Nucleus accumbens (tissue), 56 donors: Measurements from ENCODE around the gene LUZP1.
"Not testable (repeated sequence)": the region's sequence is repeated elsewhere in the genome, so short reads cannot be mapped to it uniquely, and the experiment has no call there.

Experiments used
- DNase-seq, 56 donors: peaks; one replicate each; lab custom pipeline; 2025; lab: John Stamatoyannopoulos, UW

Gene LUZP1

DNA sequence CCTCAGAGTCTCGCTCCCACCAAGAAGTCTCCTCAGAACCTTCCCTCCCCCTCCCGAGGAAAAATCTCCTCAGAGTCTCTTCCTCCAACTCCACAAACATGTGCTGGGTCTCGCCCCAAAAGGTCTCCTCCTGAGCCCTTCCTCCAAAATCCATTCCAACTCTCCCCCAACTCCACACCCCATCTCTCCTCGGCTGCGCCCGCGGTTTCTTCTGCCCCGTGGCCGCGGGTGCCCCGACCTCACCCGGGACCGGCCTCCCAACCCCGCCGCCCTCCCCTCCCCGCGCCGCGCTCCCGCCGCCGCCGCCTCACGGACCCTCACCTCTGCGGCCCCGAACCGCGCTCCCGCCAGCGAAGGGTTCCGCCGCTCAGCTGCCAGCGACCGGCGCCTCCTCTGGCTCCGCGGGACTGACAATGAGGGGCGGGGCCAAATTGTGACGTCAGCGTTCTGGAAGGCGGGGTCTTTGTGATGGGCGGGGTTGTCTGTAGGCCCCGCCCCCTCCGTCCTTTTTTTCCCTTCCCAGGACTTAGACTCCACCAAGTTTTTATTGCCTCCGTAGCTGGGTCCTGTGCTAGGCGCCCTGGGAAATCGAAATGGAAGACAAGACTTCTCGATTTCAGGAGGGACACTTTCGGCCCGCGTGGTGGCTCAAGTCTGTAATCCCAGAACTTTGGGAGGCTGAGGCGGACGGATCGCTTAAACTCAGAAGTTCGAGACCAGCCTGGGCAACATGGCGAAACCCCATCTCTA is at the start of gene LUZP1:
Gene LUZP1, minus strand, starts transcription at position 412 of the 750 bp plus-strand sequence.
- peak in 55 of 56 donors; percentile 31 to 96 (median 83) for DNase-seq

DNA sequence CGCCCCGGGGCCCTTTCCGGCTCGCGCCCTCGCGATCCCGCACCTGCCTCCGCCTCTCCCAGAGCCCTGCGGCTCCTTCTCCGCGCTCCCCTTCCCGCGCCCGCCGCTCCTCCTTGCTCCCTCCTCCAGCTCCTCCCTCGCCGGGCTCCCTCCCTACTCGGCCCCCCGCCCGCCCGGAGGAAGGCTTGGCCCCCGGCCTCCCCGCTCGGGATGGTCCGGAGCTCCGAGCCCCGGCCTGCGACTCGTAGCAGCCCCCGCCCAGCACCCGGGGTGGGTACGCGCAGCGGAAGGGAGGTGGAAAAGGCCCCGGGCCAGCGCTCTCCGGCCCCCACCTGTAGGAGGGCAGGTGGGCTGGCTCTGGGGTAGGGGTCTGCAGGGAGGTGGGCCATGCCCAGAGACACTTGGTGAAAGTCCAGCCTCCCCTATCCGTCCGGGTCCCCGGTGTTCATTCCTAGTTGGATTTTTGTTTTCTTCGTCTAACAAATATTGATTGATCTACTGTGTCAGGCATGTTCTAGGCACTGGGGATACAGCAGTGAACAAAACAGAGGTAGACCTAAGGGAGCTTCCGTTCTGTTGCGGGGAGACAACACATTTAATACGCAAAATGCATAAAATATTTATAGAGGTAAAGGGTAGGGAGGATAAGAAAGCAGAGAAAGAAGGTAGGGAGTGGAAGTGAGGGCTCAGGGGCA is 48.9 kb upstream of the LUZP1 start, which contains the start of gene HTR1D:
Gene HTR1D, minus strand, starts transcription at position 82 of the 695 bp plus-strand sequence. CDS start 23,283 bp downstream, outside the sequence.
- DNase-seq = peak in 19 of 56 donors; percentile 3 to 61 (median 18)

DNA sequence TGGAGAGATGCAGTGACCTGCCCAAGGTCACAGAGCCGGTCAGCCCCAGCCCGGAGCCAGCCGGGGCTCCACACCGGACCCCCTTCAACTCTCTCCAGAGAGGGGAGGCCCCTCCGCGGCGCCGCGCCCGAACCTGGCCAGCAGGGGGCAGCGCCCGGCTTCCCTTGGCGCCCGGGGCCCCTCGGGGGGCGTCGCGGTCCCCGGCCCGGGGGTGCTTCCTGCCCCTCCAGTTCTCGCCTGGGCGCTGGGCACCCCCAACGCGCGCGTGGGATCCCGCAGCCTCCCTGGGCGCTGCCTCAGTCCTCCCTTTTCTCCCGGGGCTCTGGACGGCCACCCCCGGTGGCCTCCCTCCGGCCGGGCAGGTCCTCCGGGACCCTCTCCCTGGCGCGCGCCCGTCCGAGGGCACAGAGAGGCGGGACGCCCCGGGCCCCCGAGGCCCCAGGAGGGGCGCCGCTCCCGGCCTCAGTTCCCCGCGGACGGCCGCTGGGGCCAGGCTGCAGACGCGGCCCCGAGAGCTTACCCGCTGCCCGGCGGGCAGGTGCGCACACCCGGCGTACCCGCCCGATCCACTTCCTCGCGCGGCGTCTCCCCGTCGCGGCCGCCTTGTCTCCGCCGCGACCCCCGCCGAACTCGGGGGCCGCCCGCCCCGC is 48.2 kb upstream of the LUZP1 start:
- DNase-seq = peak in 6 of 56 donors; percentile 10 to 22 (median 12)

DNA sequence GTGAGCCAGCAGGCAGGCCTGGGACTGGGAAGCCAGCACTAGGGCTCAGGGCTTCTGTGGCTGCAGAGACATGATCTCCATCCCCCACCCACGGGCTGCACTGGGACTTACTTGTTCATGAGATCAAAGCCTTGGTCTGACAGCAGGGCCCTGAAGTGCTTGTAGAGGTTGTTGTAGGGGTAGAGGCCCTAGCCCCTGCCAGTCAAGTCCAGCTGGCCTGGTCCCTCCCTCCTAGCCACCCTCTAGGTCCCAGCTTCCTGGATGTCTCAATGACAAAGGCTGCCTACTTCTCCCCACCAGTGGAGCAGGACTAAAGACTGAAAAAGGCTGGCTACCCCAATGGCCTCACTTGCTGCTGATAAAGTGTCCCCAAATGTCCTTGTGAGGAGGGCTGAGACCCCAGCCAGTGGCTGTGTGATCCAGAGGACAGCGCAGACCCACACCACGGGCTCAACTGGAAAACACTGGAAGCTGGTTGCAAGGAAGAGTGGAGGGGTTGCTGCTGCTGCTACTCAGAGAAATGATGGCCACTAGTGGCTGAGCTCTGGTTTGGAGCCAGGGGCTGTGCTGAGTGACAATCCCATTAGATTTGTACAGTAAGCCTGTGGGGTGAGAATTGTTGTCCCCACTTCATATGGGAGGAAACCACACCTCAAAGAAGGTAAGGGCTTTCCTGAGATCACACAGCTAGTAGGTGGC is 47.2 kb upstream of the LUZP1 start:
- no peak for DNase-seq

DNA sequence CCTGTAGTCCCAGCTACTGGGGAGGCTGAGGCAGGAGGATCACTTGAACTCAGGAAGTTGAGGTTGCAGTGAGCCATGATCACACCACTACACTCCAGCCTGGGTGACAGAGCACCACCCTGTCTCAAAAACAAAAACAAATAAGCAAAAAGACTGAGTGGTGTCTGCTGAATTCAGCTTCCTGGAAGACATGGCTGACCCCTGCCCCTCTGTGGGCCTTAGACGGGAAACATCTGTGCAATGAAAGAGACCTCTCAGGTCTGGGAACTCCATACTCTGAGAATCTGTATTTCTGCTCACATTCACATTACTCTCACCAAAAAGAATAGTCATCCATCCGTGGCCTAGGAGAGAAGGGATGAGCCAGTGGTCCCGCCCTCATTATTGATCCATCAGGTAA is 46.6 kb upstream of the LUZP1 start:
- DNase-seq = no peak

DNA sequence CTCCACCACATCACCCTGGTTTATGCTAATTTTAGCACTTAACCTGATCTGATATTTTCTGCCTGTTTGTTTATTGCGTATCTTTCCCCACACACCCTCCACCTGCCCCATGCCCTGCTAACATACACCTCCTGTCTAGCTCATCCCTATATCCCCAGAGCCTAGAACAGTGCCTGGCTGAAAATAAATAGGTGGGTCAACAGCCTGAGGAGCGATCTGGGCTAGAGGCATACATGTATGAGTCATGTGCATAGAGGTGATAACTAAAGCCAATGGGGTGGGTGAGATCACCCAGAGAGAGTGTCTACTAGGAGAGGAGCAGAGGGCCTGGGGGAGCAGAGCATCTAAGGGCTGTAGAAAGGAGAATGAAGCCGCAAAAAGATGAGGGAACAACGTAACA is 46.0 kb upstream of the LUZP1 start:
- no peak for DNase-seq

DNA sequence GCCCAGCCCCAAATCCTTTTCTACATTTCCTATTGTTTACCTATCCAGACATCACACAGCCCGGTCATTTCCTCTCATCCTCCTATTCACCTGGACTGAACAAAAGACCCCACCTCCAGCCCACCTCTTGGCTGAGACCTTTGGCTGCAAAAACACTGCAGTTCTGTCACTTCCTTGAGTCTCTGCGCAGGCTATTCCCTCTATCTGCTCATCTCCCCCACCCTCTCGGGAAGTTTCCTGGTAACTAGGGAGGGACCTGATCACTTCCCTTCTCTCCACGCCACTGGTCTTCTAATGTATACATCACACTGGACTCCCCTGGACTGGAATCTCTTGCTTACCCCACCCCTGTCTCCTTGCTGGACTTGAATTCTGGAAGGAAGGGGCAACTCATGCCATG is 43.3 kb upstream of the LUZP1 start:
- no peak for DNase-seq

DNA sequence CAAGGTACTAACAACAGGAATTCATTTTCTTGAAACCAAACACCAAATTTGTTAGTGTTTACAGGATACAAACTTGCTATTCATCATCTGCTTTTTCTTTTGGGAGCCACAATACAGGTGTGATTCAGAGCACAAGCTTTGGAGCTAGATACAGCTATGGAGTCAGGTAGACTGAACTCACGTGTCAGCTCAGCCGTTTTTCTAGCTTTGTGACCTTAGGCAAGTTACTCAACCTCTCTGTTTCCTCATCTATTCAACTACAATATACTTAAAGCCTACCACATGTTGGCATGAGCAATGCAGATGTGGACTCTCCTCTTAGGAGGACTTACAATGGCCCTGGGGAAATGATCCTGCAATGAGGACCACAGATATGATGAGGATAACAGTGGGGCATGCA is 42.3 kb upstream of the LUZP1 start:
- no peak for DNase-seq

DNA sequence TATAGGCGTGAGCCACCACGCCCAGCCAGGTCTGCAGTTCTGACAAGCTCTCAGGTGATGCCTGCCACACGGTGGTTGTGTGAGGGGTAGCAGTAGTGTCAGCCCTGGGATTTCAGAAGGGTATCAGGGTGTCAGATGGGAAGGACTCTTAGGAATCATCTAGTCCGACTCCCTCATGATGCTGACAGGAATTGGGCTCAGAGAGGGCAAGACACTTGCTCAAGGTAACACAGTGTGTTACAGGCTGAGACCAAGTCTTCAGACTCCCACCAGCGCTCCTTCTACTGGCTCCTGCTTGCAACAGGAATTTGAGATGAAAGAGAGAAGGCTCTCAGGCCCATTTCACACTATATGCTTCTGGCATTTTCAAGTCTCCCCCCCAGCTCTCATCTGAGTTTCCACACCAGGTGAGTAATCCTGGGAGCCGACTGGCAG is 41.7 kb upstream of the LUZP1 start:
- DNase-seq = no peak

DNA sequence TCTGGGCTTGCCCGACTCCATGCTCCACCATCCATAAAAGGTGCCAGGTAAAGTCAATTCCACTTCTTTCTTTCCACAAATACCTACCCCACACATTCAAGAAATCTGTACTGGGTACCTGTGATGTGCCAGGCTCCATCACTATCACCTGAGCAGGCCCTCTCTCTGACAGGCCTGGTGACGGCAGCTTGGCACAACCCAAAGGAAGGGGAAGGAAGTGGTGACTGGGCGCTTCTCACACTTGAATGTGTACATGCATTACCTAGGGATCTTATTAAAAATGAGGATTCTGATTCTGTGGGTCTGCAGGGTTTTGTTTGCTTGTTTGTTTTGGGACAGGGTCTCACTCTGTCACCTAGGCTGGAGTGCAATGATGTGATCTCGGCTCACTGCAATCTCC is 41.1 kb upstream of the LUZP1 start:
- no peak for DNase-seq

DNA sequence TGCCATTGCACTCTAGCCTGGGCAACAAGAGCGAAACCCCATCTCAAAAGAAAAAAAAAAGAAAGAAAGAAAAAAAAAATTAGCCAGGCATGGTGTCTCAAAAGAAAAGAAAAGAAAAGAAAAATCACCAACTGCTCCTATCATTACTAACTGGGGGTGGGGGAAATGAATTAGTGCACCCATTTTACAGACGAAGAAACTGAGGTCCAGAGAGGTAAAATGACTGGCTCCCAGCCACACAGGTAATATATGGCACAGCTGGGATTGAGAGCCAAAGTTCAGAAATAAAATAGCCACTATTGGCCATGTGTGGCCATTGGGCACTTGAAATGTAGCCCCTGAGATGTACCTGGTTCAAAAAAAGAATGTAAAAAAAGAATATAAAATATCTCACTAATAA is 39.9 kb upstream of the LUZP1 start:
- no peak for DNase-seq

DNA sequence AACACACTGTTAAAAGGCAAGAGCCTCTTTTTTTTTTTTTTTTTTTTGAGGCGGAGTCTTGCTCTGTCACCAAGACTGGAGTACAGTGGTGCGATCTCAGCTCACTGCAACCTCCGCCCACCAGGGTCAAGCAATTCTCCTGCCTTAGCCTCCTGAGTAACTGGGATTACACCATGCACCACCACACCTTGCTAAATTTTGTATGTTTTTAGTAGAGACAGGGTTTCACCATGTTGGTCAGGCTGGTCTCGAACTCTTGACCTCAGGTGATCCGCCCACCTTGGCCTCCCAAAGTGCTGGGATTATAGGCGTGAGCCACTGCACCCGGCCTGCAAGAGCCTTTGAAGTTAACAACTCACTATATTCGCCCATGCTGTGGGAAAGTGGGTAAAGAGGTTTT is 39.1 kb upstream of the LUZP1 start:
- DNase-seq = not testable (repeated sequence)

DNA sequence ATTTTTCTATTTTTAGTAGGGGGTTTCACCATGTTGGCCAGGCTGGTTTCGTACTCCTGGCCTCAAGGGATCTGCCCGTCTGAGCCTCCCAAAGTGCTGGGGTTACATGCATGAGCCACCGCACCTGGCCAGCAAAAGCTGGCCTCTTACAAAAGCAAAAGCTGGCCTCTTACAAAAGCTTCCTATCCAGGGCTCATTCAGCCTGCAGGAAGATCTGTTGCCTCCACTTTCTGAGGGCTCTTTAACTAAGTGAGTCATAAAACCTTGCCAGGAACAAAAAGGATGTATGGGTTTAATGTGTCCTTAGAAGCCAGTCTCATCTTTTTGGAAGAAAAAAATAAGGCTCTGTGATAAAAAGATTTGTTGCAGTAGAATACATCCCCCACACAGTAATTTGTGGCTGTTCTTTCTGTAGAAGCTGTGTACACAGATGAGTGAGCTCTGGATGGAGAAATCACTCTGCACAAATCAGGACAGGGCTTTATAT is 33.6 kb upstream of the LUZP1 start:
- DNase-seq = peak in 3 of 56 donors; percentile 23 to 43 (median 26)

DNA sequence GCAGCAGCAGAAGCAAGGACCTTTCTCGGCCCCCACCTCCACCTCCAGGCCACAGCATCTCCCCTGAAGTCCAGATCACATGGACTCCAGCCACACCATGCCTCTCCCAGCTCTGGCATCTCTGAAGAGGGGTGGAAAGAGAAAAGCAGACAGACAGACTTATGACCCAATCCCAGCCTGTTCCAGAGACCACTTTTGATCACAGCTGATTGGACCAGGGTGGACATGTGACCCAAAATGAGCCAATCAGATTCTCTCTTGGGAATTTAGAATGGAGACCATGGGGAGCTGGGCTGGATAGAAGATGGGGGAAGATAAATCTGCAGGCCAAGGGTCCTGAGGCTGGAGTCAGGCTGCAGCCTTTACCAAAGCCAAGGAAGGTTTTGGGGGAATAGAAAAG is 32.2 kb upstream of the LUZP1 start:
- DNase-seq = no peak

DNA sequence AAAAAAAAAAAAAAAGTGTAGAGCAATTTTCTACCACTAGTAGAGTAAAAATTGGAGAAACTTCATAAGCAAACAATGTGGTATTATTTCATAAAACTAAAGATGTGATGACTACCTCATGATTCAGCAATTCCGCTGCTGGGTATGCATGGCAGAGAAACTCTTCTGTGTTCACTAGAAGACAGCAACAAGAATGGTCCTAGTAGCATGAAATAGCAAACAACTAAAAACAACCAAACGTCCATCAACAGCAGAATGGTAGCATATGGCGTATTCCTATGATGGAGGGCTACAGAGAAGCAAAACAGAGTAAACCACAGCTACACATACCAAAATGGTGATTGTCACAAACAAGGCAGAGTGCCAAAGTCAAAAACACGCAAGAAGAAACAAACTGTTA is 29.7 kb upstream of the LUZP1 start:
- DNase-seq = no peak

DNA sequence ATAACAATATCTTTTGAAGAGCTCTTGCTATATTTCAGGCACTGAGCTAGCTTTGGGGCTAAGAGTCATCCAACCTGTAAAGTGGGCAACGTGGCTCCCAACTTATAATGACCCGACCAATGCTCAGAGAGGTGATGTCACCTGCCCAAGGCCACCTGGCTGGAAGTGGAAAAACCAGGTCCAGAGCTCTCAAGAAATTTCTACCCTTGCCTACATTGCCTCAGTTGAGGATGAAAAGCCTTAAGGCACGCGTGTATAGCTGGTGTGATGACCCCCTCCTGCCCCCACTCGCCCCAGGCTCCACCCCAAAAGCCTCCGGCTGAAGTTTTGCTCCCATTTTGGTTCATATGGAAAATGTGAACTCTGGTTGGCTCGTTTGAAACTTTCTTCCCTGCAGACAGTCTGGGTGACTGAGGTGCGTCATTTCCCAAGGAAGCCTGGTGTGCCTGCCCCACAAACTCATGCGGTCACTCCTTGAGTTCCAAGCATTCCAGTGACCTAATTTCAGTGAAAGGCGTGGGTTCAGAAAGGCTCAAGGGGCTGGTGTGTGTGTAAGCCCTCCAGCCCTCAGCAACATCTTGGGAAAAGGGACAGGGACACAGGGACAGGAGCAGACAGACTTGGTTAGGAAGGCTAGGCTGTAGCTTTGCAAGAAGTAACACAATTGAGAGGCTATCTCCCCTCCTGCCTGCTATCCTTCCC is 28.1 kb upstream of the LUZP1 start:
- DNase-seq = no peak

DNA sequence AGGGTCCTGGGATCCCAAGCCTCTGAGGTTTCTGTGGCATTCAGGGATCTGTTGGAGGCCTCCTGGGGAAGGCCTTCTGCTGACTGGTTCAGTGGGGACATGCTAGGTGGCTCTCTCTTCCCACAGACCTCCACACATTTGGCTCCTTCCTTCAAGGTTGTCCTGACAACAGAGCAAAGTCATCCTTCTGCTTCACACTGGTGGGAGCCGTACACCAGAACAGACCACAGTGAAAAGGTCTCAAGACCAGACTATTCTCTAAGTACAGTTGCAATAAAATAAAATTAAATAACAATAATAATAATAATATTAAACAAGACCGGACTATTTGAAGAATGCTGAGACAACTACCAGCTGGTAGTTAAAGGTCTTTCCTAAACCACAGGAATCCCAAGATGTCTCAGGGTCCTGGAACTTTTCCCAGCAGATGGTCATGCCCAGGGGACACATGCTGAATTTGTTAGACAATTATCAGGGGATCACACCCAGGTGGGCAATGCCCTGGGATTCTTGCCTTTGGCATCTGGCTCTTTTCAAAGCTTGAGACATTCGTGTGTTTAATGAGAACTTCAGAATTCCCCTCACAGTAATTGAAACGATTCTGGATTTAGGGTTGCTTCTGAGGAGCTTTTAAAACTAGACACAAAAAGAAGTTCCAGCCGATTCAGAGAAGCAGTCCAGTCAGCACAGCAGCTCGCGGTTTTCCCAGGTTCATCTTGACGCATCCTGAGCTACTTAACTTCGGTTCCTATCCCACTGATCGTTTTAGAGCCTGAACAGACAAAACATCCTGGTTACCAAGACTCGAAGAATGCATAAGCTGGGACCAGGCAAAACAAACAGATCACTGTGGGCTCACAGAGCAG is 25.7 kb upstream of the LUZP1 start:
- no peak for DNase-seq

DNA sequence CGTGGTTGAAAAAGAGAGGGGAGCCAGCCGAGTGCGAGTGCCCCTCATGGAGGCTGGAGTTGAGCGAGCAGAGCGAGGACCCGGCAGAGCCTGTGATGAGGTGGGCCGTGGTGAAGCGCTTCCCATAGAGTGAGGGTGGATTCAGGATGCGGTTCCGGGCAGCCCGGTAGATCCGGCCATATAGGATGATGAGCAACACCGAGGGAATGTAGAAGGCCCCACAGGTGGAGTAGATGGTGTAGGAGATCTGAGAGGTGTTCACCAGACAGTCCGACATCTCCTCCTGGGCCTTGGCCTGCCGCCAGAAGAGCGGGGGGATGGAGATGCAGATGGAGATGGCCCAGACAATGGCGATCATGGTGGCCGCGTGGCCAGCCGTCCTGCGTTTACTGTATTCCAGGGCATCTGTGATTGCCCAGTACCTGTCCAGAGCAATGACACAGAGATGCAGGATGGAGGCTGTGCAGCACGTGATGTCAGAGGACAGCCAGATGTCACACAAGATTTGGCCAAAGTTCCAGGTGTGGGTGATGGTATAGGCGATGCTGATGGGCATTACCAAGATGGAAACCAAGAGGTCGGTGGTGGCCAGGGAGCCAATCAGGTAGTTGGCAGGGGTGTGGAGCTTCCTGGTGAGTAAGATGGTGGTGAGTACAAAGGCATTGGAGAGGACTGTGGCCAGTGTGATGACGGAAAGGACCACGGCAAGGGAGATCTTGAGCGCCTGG is 24.9 kb upstream of the LUZP1 start:
- DNase-seq = no peak
